ENCODE results near the gene FNDC3B. TPM values are rescaled to one million over a fixed set of nuclear protein-coding genes. Genes with fewer than 3 reads are reported as not detected.

The FNDC3B gene
- total RNA-seq, 1 donor from 2014 or later: 29.5 TPM

DNA sequence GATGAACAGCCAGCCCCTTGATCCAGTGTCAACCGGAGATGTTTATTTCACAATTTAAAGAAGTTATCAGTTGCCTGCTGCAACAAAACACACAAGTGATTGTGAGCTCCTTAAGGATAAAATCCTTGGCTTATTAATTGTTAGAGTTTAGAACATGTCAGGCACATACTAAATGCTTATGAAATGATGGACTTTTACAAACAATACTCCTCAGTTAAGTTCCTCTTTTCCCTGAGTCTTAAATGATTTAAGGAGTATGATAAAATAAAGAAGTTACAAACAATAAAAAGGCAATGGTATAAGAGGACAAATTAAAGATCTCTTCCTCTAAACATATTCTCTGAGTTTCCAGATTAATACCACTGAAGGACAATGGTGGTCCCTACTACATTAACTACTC, 403.2 kb downstream of the FNDC3B start:
- Histone ChIP-seq H3K79me2 (ENCODE audit: low read depth) (no peaks in the 10 kb centered on the region), H3F3A (ENCODE audit: low read depth) (no peaks in the 10 kb centered on the region), H3K36me3 (no peaks in the 10 kb centered on the region), H3K4me1 (no peaks in the 10 kb centered on the region), H3K9me3 (ENCODE audit: low read depth) (no peaks in the 10 kb centered on the region), H4K20me1 (ENCODE audit: low read depth) (peaks cover 6% of the 10 kb centered on the region), H3K4me3 (no peak overlapping the region), H3K4me2 (no peak overlapping the region), H3K27me3 (peaks cover 39% of the 10 kb centered on the region), H3K27ac (no peak overlapping the region), H3K9ac (no peak overlapping the region), H2AFZ (replicated peaks) (no peak overlapping the region)
- no peak overlapping the region for H3K4me3 Mint-ChIP-seq
- peaks cover 4% of the 10 kb centered on the region for H3K9me3 Mint-ChIP-seq
- peaks cover 6% of the 10 kb centered on the region for H3K4me1 Mint-ChIP-seq
- H3K27ac Mint-ChIP-seq: no peak overlapping the region
- DNase-seq (ENCODE audit: low spot score): no peak
- no peak for TF ChIP-seq EZH2 (IDR thresholded peaks at IDR 0.05)
- TF ChIP-seq EZH2phosphoT487 (IDR thresholded peaks at IDR 0.05): no peak
- TF ChIP-seq, protein P1, sequence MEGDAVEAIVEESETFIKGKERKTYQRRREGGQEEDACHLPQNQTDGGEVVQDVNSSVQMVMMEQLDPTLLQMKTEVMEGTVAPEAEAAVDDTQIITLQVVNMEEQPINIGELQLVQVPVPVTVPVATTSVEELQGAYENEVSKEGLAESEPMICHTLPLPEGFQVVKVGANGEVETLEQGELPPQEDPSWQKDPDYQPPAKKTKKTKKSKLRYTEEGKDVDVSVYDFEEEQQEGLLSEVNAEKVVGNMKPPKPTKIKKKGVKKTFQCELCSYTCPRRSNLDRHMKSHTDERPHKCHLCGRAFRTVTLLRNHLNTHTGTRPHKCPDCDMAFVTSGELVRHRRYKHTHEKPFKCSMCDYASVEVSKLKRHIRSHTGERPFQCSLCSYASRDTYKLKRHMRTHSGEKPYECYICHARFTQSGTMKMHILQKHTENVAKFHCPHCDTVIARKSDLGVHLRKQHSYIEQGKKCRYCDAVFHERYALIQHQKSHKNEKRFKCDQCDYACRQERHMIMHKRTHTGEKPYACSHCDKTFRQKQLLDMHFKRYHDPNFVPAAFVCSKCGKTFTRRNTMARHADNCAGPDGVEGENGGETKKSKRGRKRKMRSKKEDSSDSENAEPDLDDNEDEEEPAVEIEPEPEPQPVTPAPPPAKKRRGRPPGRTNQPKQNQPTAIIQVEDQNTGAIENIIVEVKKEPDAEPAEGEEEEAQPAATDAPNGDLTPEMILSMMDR (IDR thresholded peaks at IDR 0.05): no peak
- peaks cover 27% of the 10 kb centered on the region for H3K27me3 Mint-ChIP-seq (ENCODE audit: insufficient read depth, low read depth)
- no peaks in the 10 kb centered on the region for H3K36me3 Mint-ChIP-seq

DNA sequence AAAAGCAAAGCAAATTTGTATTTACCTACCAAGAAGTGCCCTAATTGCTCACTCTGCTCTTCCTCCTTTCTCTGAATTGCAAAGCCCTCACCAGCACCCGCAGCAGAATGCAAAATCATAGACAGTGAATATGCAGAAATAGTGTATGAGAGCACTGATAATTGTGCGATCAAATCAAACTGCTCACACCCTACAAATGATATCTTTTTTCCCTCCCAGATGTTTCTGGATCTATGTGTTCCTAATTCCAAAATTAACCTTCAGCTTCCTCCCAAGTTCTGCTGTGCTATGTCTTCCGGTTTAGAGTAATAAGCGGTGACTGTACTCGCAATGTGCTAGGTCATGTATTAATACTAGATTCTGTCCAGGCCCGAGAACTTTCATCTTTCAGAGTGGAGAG, 405.4 kb downstream of the FNDC3B start:
- Mint-ChIP-seq H3K4me1 (peaks cover 20% of the 10 kb centered on the region), H3K27ac (no peak overlapping the region), H3K36me3 (no peaks in the 10 kb centered on the region), H3K27me3 (ENCODE audit: insufficient read depth, low read depth) (peaks cover 46% of the 10 kb centered on the region), H3K9me3 (peaks cover 7% of the 10 kb centered on the region), H3K4me3 (no peak overlapping the region)
- Histone ChIP-seq H3K9ac (no peak overlapping the region), H3K4me3 (no peak overlapping the region), H3K27me3 (peaks cover 61% of the 10 kb centered on the region), H3K4me2 (no peak overlapping the region), H3K79me2 (ENCODE audit: low read depth) (no peaks in the 10 kb centered on the region), H3K36me3 (no peaks in the 10 kb centered on the region), H2AFZ (replicated peaks) (no peak overlapping the region), H3K27ac (no peak overlapping the region), H3F3A (ENCODE audit: low read depth) (no peaks in the 10 kb centered on the region), H4K20me1 (ENCODE audit: low read depth) (peaks cover 23% of the 10 kb centered on the region), H3K9me3 (ENCODE audit: low read depth) (no peaks in the 10 kb centered on the region), H3K4me1 (no peaks in the 10 kb centered on the region)
- DNase-seq (ENCODE audit: low spot score): no peak
- no peak for TF ChIP-seq EZH2phosphoT487 (IDR thresholded peaks at IDR 0.05)
- TF ChIP-seq EZH2 (IDR thresholded peaks at IDR 0.05): no peak
- TF ChIP-seq, protein P1 (IDR thresholded peaks at IDR 0.05): no peak

DNA sequence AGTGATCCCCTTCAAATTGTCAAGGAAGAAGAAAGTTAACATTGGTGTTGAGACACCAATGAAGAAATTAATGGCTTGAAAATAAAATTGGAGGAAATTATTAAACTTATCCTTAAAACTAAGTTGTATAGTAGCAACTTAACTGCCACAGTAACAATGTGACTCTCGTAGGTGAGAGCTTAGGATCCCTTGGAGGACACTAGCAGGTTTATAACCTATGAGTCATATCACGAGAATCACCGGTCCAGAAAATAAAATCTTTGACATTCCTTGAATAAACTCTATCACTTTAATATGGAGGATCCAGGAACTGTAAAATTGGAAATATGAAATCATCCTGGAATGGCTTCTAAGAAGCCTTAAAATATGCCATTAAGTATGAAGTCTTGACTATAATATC, 406.8 kb downstream of the FNDC3B start:
- Histone ChIP-seq H4K20me1 (ENCODE audit: low read depth) (peaks cover 29% of the 10 kb centered on the region), H3K9me3 (ENCODE audit: low read depth) (no peaks in the 10 kb centered on the region), H3K4me2 (no peak overlapping the region), H3K36me3 (no peaks in the 10 kb centered on the region), H3K9ac (no peak overlapping the region), H3K4me1 (no peaks in the 10 kb centered on the region), H3K27ac (no peak overlapping the region), H3K4me3 (no peak overlapping the region), H3K27me3 (peaks cover 75% of the 10 kb centered on the region), H3F3A (ENCODE audit: low read depth) (no peaks in the 10 kb centered on the region), H3K79me2 (ENCODE audit: low read depth) (no peaks in the 10 kb centered on the region), H2AFZ (replicated peaks) (no peak overlapping the region)
- Mint-ChIP-seq H3K27ac (no peak overlapping the region), H3K4me3 (no peak overlapping the region), H3K4me1 (peaks cover 22% of the 10 kb centered on the region), H3K36me3 (no peaks in the 10 kb centered on the region), H3K27me3 (ENCODE audit: insufficient read depth, low read depth) (peaks cover 52% of the 10 kb centered on the region), H3K9me3 (peaks cover 7% of the 10 kb centered on the region)
- DNase-seq (ENCODE audit: low spot score): no peak
- TF ChIP-seq, protein P1 (IDR thresholded peaks at IDR 0.05): no peak
- TF ChIP-seq EZH2 (IDR thresholded peaks at IDR 0.05) (no peak), EZH2phosphoT487 (IDR thresholded peaks at IDR 0.05) (no peak)

Measured in neural progenitor cell (in vitro differentiated cells).